T-helper 2 cell (primary cell): ENCODE results near the gene MARCHF7.

Source experiments
- DNase-seq, 5 experiments: peaks; one replicate each; pipeline versions ENCODE4 v3.0.0 to v3.0.0-alpha.2; 2012 to 2022

The MARCHF7 gene

GRCh38 chr2:159762075-159762474, 49.8 kb downstream of the MARCHF7 start:
- no peak for DNase-seq
